HG03025 (cell line): ENCODE measurements around the gene RTP4.
A peak's percentile ranks its signal among the peaks of the same experiment; 100 is the strongest.

Experiments
- ATAC-seq: cut with Tn5 transposase; IDR thresholded peaks from one replicate; pipeline ENCODE4 v1.9.1; 2021; ENCODE audit warnings: mild to moderate bottlenecking, moderate library complexity; ENCODE audit not compliant: unreplicated experiment, low FRiP score

RTP4 gene

GRCh38 chr3:187368251-187369088 lies at the start of gene RTP4:
Gene RTP4, plus strand, starts transcription at chr3:187368385. Its CDS starts 57 bp downstream, at chr3:187368442.
- ATAC-seq = peak; percentile 97

- no peak for ATAC-seq
These were observed 49.2 kb upstream of the RTP4 start for GRCh38 chr3:187318819-187319616.

GRCh38 chr3:187319699-187320302 lies 48.4 kb upstream of the RTP4 start:
- no peak for ATAC-seq

- no peak for ATAC-seq
These were observed 46.4 kb upstream of the RTP4 start for GRCh38 chr3:187321766-187322165.

- ATAC-seq = no peak
These were observed 45.9 kb upstream of the RTP4 start for GRCh38 chr3:187322291-187322690.

GRCh38 chr3:187323091-187323490 lies 45.1 kb upstream of the RTP4 start:
- no peak for ATAC-seq

- no peak for ATAC-seq
These were observed 42.6 kb upstream of the RTP4 start for GRCh38 chr3:187325632-187326031.

- no peak for ATAC-seq
These were observed 40.3 kb upstream of the RTP4 start for GRCh38 chr3:187327845-187328244.

- ATAC-seq = no peak
These were observed 39.5 kb upstream of the RTP4 start for GRCh38 chr3:187328691-187329090.

GRCh38 chr3:187334904-187335303 lies 33.3 kb upstream of the RTP4 start:
- no peak for ATAC-seq

- no peak for ATAC-seq
These were observed 31.9 kb upstream of the RTP4 start for GRCh38 chr3:187336322-187336721.

- ATAC-seq = no peak
These were observed 27.6 kb upstream of the RTP4 start for GRCh38 chr3:187340578-187340977.

GRCh38 chr3:187342255-187342654 lies 25.9 kb upstream of the RTP4 start:
- ATAC-seq = no peak

GRCh38 chr3:187343670-187344069 lies 24.5 kb upstream of the RTP4 start:
- ATAC-seq = no peak

GRCh38 chr3:187352581-187353575 lies 15.3 kb upstream of the RTP4 start:
- ATAC-seq = no peak

GRCh38 chr3:187358068-187358467 lies 10.1 kb upstream of the RTP4 start:
- ATAC-seq = no peak

GRCh38 chr3:187359798-187360486 lies 8.2 kb upstream of the RTP4 start:
- ATAC-seq = no peak

GRCh38 chr3:187360596-187360995 lies 7.6 kb upstream of the RTP4 start:
- no peak for ATAC-seq

- no peak for ATAC-seq
These were observed 6.3 kb upstream of the RTP4 start for GRCh38 chr3:187361835-187362234.
